Stimulated activated CD4-positive, alpha-beta T cell treated with anti-CD3 and anti-CD28 coated beads, Interleukin-1b, Interleukin-23, amount 100 ng/mL, for 48 hours (primary cell): ENCODE data around the gene COQ10B.
"Not testable (repeated sequence)": the region's sequence is repeated elsewhere in the genome, so short reads cannot be mapped to it uniquely, and the experiment has no call there.

Source experiments
- DNase-seq: peaks from one replicate; pipeline ENCODE4 v3.0.0-alpha.2; 2020

COQ10B gene

GRCh38 chr2:197452754-197453122 lies 614 bp upstream of the COQ10B start:
- no peak for DNase-seq

- no peak for DNase-seq
These were observed 604 bp downstream of the COQ10B start for GRCh38 chr2:197453914-197454398.

GRCh38 chr2:197454923-197455322 lies 1.6 kb downstream of the COQ10B start:
- no peak for DNase-seq

GRCh38 chr2:197455428-197455827 lies 2.1 kb downstream of the COQ10B start:
- DNase-seq = no peak

- no peak for DNase-seq
These were observed 7.3 kb downstream of the COQ10B start for GRCh38 chr2:197460649-197461048.

- no peak for DNase-seq
These were observed 7.7 kb downstream of the COQ10B start for GRCh38 chr2:197461057-197461456.

GRCh38 chr2:197464175-197464574 lies 10.8 kb downstream of the COQ10B start:
- DNase-seq = no peak

GRCh38 chr2:197472166-197472565 lies 18.8 kb downstream of the COQ10B start:
- DNase-seq = no peak

- no peak for DNase-seq
These were observed 24.4 kb downstream of the COQ10B start for GRCh38 chr2:197477797-197478196.

GRCh38 chr2:197480165-197481036 lies 27.0 kb downstream of the COQ10B start:
- no peak for DNase-seq

- not testable (repeated sequence) for DNase-seq
These were observed 30.9 kb downstream of the COQ10B start for GRCh38 chr2:197484248-197484647.

- no peak for DNase-seq
These were observed 32.8 kb downstream of the COQ10B start for GRCh38 chr2:197486175-197486574.

- no peak for DNase-seq
These were observed 34.0 kb downstream of the COQ10B start for GRCh38 chr2:197487385-197487784.

- DNase-seq = no peak
These were observed 42.2 kb downstream of the COQ10B start for GRCh38 chr2:197495433-197496134.

GRCh38 chr2:197496695-197497094 lies 43.3 kb downstream of the COQ10B start:
- no peak for DNase-seq

- DNase-seq = no peak
These were observed 44.0 kb downstream of the COQ10B start for GRCh38 chr2:197497326-197497725.

GRCh38 chr2:197498235-197498936 lies 45.0 kb downstream of the COQ10B start:
- DNase-seq = no peak

GRCh38 chr2:197498937-197499593 lies 45.7 kb downstream of the COQ10B start:
- DNase-seq = peak; percentile 58

GRCh38 chr2:197499594-197500502 lies 46.5 kb downstream of the COQ10B start, which contains the start of the genes HSPD1 and HSPE1:
TSS of gene HSPD1 (minus strand) at chr2:197499840. CDS start at chr2:197498848, 992 bp downstream.
TSS of gene HSPE1 (plus strand) at chr2:197500379. CDS start at chr2:197500437, 58 bp downstream.
- DNase-seq = peak; percentile 98

- no peak for DNase-seq
These were observed 47.3 kb downstream of the COQ10B start for GRCh38 chr2:197500503-197501131.

GRCh38 chr2:197502201-197502600 lies 48.8 kb downstream of the COQ10B start:
- no peak for DNase-seq
